Measurements from ENCODE around the gene ZNF28.
"Not testable (repeated sequence)": the region's sequence is repeated elsewhere in the genome, so short reads cannot be mapped to it uniquely, and the experiment has no call there.

ZNF28 gene

GRCh38 chr19:52785506-52785905 lies 35.9 kb downstream of the ZNF28 start:
- no peak overlapping the region for H3K27ac ChIP-seq
- no peak for DNase-seq (ENCODE audit: low read depth, low spot score)

GRCh38 chr19:52782864-52783263 lies 38.6 kb downstream of the ZNF28 start:
- H3K27ac ChIP-seq; DNase-seq (ENCODE audit: low read depth, low spot score): not testable (repeated sequence)

GRCh38 chr19:52778811-52779210 lies 42.6 kb downstream of the ZNF28 start:
- H3K27ac ChIP-seq: no peak overlapping the region
- no peak for DNase-seq (ENCODE audit: low read depth, low spot score)

GRCh38 chr19:52756447-52756846 lies 65.0 kb downstream of the ZNF28 start:
- H3K27ac ChIP-seq; DNase-seq (ENCODE audit: low read depth, low spot score): not testable (repeated sequence)

GRCh38 chr19:52749780-52750179 lies 71.7 kb downstream of the ZNF28 start:
- DNase-seq (ENCODE audit: low read depth, low spot score): no peak
- H3K27ac ChIP-seq: no peak overlapping the region

- no peak for DNase-seq (ENCODE audit: low read depth, low spot score)
- H3K27ac ChIP-seq: no peak overlapping the region
These were observed 73.0 kb downstream of the ZNF28 start for GRCh38 chr19:52748336-52748950.
